GM12878 (cell line): Measurements from ENCODE around the gene TMEM82. TPM values are rescaled to one million over a fixed set of nuclear protein-coding genes. Genes with fewer than 3 reads are reported as not detected.
A peak's percentile ranks its signal among the peaks of the same experiment; 100 is the strongest.

Experiments used
- ATAC-seq: fragments of 200-7000 bp; cut with Tn5 transposase; 3 replicates; pipeline ENCODE4 v1.9.1; 2020; ENCODE audit warnings: mild to moderate bottlenecking, moderate library complexity
- BruUV-seq: library from RNA; stranded (reverse); fragments of 400-500 nt; replicated peaks from 2 replicates; lab custom pipeline; 2021; lab: Mats Ljungman, UMichigan
- CTCF ChIA-PET: fragments of 300-600 bp; sonication (Branson Sonifier 250); formaldehyde crosslinking; extraction: SDS; loops from one replicate; lab custom pipeline; 2021; ENCODE audit warnings: inconsistent platforms; lab: Yijun Ruan, JAX
- POLR2A ChIA-PET: fragments of 350-600 bp; formaldehyde crosslinking; extraction: SDS; loops from one replicate; lab custom pipeline; 2021; ENCODE audit warnings: inconsistent platforms; lab: Charles Lee
- RAD21 ChIA-PET: fragments of 300-600 bp; sonication (Branson Sonifier 250); formaldehyde crosslinking; loops from one replicate; lab custom pipeline; 2023; ENCODE audit warnings: antibody characterized with exemption; ENCODE audit not compliant: unreplicated experiment; lab: Charles Lee
- SMC1A ChIA-PET: fragments of 300-600 bp; sonication (Branson Sonifier 250); formaldehyde crosslinking; loops from one replicate; lab custom pipeline; 2023; ENCODE audit not compliant: unreplicated experiment, uncharacterized antibody; lab: Charles Lee
- DNase-seq: peaks from one replicate; pipeline ENCODE4 v3.0.0-alpha.2; 2011; ENCODE audit warnings: low read depth, low spot score
- FAIRE-seq: peaks from 3 replicates; lab custom pipeline; 2011; peaks lifted over from hg19 to GRCh38; lab: Jason Lieb, UNC
- H2AFZ ChIP-seq: 2 replicates; pipeline ENCODE4 v1.6.0; 2011; ENCODE audit warnings: low read depth, low read length, control low read depth; ENCODE audit not compliant: control insufficient read depth
- H3K27ac ChIP-seq: 2 replicates; pipeline ENCODE4 v1.5.1; 2011; ENCODE audit warnings: control low read depth; ENCODE audit not compliant: control insufficient read depth, insufficient read depth
- H3K27me3 ChIP-seq, 2 experiments: replicated peaks in 1 of 2; 2 replicates each; pipeline versions ENCODE4 v1.6.0 to v1.6.1; 2011; ENCODE audit warnings: low read length in 1 of 2; ENCODE audit not compliant: control insufficient read depth in 2 of 2, insufficient read depth in 2 of 2
- H3K36me3 ChIP-seq, 2 experiments: 2 replicates each; pipeline ENCODE4 v1.5.1; 2011; ENCODE audit warnings: low read length in 1 of 2; ENCODE audit not compliant: control insufficient read depth in 2 of 2, insufficient read depth in 2 of 2
- H3K4me1 ChIP-seq: 2 replicates; pipeline ENCODE4 v1.6.1; 2011; ENCODE audit warnings: mild to moderate bottlenecking, low read length, moderate library complexity, mixed read lengths; ENCODE audit not compliant: control insufficient read depth, insufficient read depth
- H3K4me2 ChIP-seq: 2 replicates; pipeline ENCODE4 v1.6.0; 2011; ENCODE audit warnings: control low read depth; ENCODE audit not compliant: control insufficient read depth, insufficient read depth
- H3K4me3 ChIP-seq: fragments of 200-600 bp; sonication (generic); 2 replicates; pipeline ENCODE4 v1.5.1; 2016
- H3K79me2 ChIP-seq: 2 replicates; pipeline ENCODE4 v1.6.0; 2011; ENCODE audit warnings: low read length; ENCODE audit not compliant: control insufficient read depth, insufficient read depth
- H3K9ac ChIP-seq: 2 replicates; pipeline ENCODE4 v1.8.0; 2011; ENCODE audit warnings: low read length, control low read depth, mixed read lengths; ENCODE audit not compliant: control insufficient read depth, insufficient read depth
- H3K9me3 ChIP-seq: replicated peaks from 3 replicates; pipeline ENCODE4 v1.5.1; 2011; ENCODE audit warnings: mild to moderate bottlenecking, low read length; ENCODE audit not compliant: control insufficient read depth, insufficient read depth
- H4K20me1 ChIP-seq: 2 replicates; pipeline ENCODE4 v1.6.0; 2011; ENCODE audit not compliant: control insufficient read depth, insufficient read depth
- ETV6 ChIP-seq, 2 experiments: fragments of 450-650 bp in 1 of 2; IDR thresholded peaks in 1 of 2; conservative IDR thresholded peaks in 1 of 2; 2 replicates each; pipeline ENCODE4 v1.6.1; 2014; ENCODE audit warnings: antibody characterized with exemption in 1 of 2, borderline replicate concordance in 1 of 2, low read depth in 1 of 2, mild to moderate bottlenecking in 1 of 2, moderate library complexity in 1 of 2
- PBX3 ChIP-seq: IDR thresholded peaks from 2 replicates; pipeline ENCODE4 v1.6.1; 2011; ENCODE audit warnings: mild to moderate bottlenecking, low read depth, low read length, moderate library complexity; ENCODE audit not compliant: insufficient replicate concordance
- RUNX3 ChIP-seq: IDR thresholded peaks from 2 replicates; pipeline ENCODE4 v1.6.1; 2012; ENCODE audit warnings: low read length, inconsistent platforms
- SKIL ChIP-seq: fragments of 450-650 bp; IDR thresholded peaks from 2 replicates; pipeline ENCODE4 v1.6.1; 2017; ENCODE audit warnings: mild to moderate bottlenecking, low read depth, inconsistent platforms; ENCODE audit not compliant: poor library complexity, severe bottlenecking
- SUZ12 ChIP-seq: fragments of 200-600 bp; sonication (generic); IDR thresholded peaks from one replicate; pipeline ENCODE4 v1.6.1; 2018; ENCODE audit warnings: antibody characterized with exemption, mild to moderate bottlenecking; ENCODE audit not compliant: unreplicated experiment
- ZBED1 ChIP-seq: IDR thresholded peaks from 2 replicates; pipeline ENCODE4 v1.6.1; 2016; ENCODE audit warnings: borderline replicate concordance
- ZNF207 ChIP-seq: fragments of 450-650 bp; IDR thresholded peaks from 2 replicates; pipeline ENCODE4 v1.6.1; 2014; ENCODE audit warnings: antibody characterized with exemption, mild to moderate bottlenecking, borderline replicate concordance
- ZNF24 ChIP-seq: fragments of 450-650 bp; IDR thresholded peaks from 2 replicates; pipeline ENCODE4 v1.6.1; 2017; ENCODE audit warnings: antibody characterized with exemption, mild to moderate bottlenecking
- WGBS: methylation state at CpG from one replicate; pipeline ENCODE4 v1.1.6; 2016; ENCODE audit warnings: low lambda C conversion rate; ENCODE audit not compliant: insufficient replicate concordance, insufficient coverage; ENCODE audit errors: missing lambda C conversion rate; 5-methylcytosine and 5-hydroxymethylcytosine counted together
- in situ Hi-C: fragments of 300-500 bp; cut with MboI; formaldehyde crosslinking; loops from 9 replicates; pipeline ENCODE4 v1.14.3; 2018; ENCODE audit warnings: mixed read lengths
- intact Hi-C: fragments of 100-400 bp; cut with micrococcal nuclease; formaldehyde crosslinking; loops from one replicate; pipeline ENCODE4 v1.14.2; 2022; ENCODE audit not compliant: unreplicated experiment
- polyA plus RNA-seq, 11 experiments: library from polyadenylated mRNA; depleted of rRNA in 4 of 11; unstranded in 6 of 11; stranded (reverse) in 5 of 11; fragments of >200 nt; fragmentation: Nextera tagmentation in 4 of 11; fragmentation: Illumina TruSeq in 1 of 11; extraction: Ambion mirVana in 4 of 11; extraction: Trizol in 1 of 11; gene quantifications; 1 replicate in 1 of 11; 2 replicates in 10 of 11; pipeline versions ENCODE4 v1.2.1 to v1.2.3, GENCODE V29; 2011 to 2016; ENCODE audit warnings: inconsistent platforms in 2 of 11, missing spikeins in 2 of 11, low read depth in 1 of 11
- total RNA-seq, 4 experiments: library from RNA; depleted of rRNA in 3 of 4; stranded (reverse); fragments of >200 nt in 3 of 4; fragmentation: Illumina TruSeq in 1 of 4; extraction: Trizol in 1 of 4; gene quantifications; 2 replicates each; pipeline versions ENCODE4 v1.2.1 to v1.2.3, GENCODE V29; 2013 to 2021

The TMEM82 gene
- total and polyA plus RNA-seq, 10 of the 15 experiments (the other 5 are each of a cell fraction or from before 2014, with no cell fraction given) = not detected

GRCh38 chr1:15758343-15758931, 16.1 kb downstream of the TMEM82 start, which contains the start of gene FBLIM1:
FBLIM1 (plus strand) TSS chr1:15758795; CDS start chr1:15764984, 6,189 bp downstream.
- no peaks in the 10 kb centered on the region for H3K9me3 ChIP-seq
- no peaks in the 10 kb centered on the region for H3K79me2 ChIP-seq
- no peaks in the 10 kb centered on the region for H3K4me1 ChIP-seq
- H4K20me1 ChIP-seq = no peaks in the 10 kb centered on the region
- BruUV-seq = no TSS peak
- no peak within 1 kb of the TSS for H3K27ac ChIP-seq
- DNase-seq = no peak
- peaks cover 8 to 22% of the 10 kb centered on the region in 2 experiments; a peak in 3 of 4 replicates for H3K27me3 ChIP-seq
- in situ Hi-C loops (no loop called here), intact Hi-C loops (no loop called here)
- ChIA-PET POLR2A (no interaction called here), SMC1A (no interaction called here)
- no peak within 1 kb of the TSS for H3K4me2 ChIP-seq
- no peak for FAIRE-seq
- no peaks in the 10 kb centered on the region for H3K36me3 ChIP-seq
- H3K4me3 ChIP-seq = no peak within 1 kb of the TSS
- H3K9ac ChIP-seq = no peak within 1 kb of the TSS
- no peak within 1 kb of the TSS for H2AFZ ChIP-seq
- TF ChIP-seq ZNF207 (no peak), ZBED1 (no peak)
- TF ChIP-seq, all 136 proteins: peak for 0
- ChIA-PET CTCF (no interaction called here), RAD21 (no interaction called here)
- no peak for ATAC-seq
- WGBS = 20% methylated on average over 8 of the region's 58 CpGs

- WGBS = 13% methylated on average over 51 of the region's 58 CpGs
- Histone ChIP-seq H3K79me2 (no peaks in the 10 kb centered on the region), H3K9ac (no peak overlapping the region), H3K36me3 (no peaks in the 10 kb centered on the region), H3K4me1 (no peaks in the 10 kb centered on the region), H3K27ac (no peak overlapping the region), H4K20me1 (no peaks in the 10 kb centered on the region), H3K4me2 (no peak overlapping the region), H3K4me3 (no peak overlapping the region), H3K9me3 (no peaks in the 10 kb centered on the region), H3K27me3 (peaks cover 8 to 22% of the 10 kb centered on the region in 2 experiments; a peak in 3 of 4 replicates), H2AFZ (no peak overlapping the region)
- intact Hi-C loops = no loop called here
- ChIA-PET RAD21 (no interaction called here), POLR2A (no interaction called here), SMC1A (no interaction called here), CTCF (no interaction called here)
- BruUV-seq = no TSS peak
- FAIRE-seq = no peak
- TF ChIP-seq SKIL (no peak), PBX3 (no peak), SUZ12 (peak; percentile 41), RUNX3 (no peak), ETV6 (conservative IDR thresholded peaks at IDR 0.05 in 1 of 2, IDR thresholded peaks at IDR 0.05 in 1 of 2; ENCODE audit: borderline replicate concordance in 1 of 2, low read depth in 1 of 2) (no peak), ZNF24 (no peak)
- DNase-seq = no peak
- in situ Hi-C loops = no loop called here
- ATAC-seq = peak; percentile 33
Measured at GRCh38 chr1:15758953-15759661, 16.8 kb downstream of the TMEM82 start.
